ENCODE results near the gene MINPP1.

GRCh38 chr10:87560495-87561129 lies 55.9 kb downstream of the MINPP1 start:
- TF ChIP-seq POLR2A (IDR thresholded peaks at IDR 0.05) (no peak), CTCF (IDR thresholded peaks at IDR 0.05) (no peak)
